SHP77 (cell line): ENCODE measurements around the gene PER3.

Source experiments
- DNase-seq, 2 experiments: peaks; one replicate each; lab custom pipeline; 2025; lab: John Stamatoyannopoulos, UW

Gene PER3

DNA sequence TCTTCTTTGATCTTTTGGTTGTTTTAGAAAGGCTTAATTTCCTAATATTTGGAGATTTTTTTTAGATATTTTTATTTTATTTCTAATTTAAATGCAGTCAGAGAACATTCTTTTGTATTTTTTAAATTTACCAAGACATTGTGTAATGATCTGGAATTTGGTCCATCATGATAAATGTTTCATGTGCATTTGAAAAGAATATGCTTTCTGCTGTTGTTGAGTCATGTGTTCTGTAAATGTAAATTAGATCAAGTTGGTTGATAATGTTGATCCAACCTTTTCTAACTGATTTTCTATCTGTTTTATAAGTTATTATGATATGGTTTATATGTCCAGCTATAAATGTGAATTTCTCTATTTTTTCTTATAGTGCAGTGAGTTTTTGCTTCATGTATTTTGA is 48.9 kb downstream of the PER3 start:
- no peak for DNase-seq

DNA sequence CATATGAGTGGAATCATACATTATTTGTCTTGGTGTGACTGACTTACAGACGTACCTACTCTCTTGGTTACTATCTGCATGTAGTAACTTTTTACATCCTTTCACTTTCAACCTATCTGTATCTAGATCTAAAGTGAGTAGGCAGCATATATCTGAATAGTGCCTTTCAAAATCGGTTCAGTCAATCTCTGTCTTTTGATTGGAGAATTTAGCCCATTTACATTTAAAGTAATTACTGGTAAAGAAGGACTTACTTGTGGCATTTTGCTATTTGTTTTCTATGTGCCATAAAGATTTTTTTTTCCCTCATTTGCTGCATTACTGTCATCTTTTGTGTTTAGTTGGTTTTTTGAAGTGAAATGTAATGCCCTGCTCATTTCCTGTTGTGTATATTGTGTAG is 54.6 kb downstream of the PER3 start:
- no peak for DNase-seq

DNA sequence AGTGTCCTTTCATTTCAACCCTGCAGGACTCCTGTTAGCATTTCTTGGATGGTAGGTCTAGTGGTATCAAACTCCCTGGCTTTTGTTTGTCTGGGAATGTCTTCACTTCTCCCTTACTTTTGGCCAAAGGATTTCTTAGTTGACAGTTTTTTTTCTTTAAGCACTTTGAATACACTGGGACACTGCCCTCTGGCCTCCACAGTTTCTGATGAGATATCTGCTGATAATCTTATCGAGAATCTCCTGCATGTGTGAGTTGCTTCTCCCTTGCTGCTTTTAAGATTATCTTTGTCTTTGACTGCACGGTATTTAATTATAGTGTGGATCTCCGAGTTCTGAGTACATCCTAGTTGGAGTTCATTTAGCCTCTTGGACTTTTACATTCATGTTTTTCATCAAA is 55.4 kb downstream of the PER3 start:
- DNase-seq: no peak

DNA sequence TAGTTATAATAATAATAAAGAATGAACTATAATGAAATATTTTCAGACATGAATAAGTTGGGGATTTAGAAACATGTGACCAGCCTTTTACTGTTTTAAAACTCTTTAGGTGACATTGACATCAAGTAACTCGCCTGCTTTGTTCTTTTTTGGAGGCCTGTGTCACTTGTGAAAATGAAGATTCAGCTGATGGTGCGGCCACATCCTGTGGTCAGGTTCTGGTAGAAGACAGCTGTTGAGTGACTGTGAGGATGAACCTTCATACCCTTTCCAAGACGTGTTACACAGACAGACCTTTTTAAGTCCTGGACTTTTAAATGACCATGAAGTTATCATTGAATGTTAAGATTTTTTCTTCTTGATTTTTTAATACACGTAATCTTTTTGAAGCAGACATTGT is 58.4 kb downstream of the PER3 start:
- DNase-seq: no peak

DNA sequence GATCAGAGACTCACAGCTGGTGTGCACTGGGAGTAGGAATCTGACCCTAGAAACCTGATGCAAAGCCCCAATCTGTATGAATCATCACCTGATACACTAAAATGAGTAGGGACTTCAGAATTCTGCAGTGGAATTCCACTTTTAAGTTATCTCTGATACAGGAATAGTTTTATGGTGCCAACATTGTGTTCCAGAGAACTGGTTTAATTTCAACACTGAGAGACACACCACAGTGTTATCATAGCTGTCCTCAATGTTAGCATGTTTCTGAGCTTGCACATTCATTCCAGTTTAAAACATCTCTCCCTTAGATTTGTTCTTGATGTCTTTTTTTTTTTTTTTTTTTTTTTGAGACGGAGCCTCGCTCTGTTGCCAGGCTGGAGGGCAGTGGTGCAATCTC is 61.7 kb downstream of the PER3 start:
- no peak for DNase-seq

DNA sequence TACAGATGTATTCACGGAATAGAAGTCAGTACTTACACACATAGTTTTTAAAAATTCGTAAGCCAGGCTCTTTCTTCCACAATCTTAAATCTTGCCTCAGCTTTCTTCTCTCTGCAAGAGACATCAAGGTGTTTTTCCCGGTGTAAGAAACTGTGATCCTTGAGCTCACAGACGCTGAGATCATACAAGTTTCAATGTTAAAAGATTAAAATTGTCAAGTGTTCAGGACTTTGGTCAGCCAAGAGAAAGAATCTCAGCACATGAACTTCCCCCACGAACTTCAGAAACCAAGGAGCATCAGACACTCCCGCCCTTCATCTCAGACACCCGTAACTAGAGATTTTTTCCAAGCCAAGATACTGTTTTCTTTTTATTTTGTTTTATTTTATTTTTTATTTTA is 62.6 kb downstream of the PER3 start:
- no peak for DNase-seq

DNA sequence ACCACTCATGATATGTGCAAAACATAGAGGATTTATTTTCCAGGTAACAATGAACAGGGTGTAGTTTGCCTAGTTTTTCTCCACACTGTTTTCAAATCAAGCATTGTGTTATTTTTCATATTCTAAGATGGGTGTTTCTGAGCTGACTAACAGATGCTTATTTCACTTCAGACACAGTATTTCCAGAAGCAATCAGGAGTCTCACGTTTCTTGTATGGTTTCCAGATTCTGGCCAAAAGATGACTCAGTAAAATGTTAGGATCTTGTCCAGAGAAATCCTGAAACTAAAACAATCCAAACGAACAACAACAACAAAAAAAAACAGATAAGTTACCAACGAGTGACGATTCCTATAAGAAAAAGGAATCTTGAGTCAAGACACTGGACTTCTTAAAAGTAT is 63.5 kb downstream of the PER3 start:
- DNase-seq: no peak

DNA sequence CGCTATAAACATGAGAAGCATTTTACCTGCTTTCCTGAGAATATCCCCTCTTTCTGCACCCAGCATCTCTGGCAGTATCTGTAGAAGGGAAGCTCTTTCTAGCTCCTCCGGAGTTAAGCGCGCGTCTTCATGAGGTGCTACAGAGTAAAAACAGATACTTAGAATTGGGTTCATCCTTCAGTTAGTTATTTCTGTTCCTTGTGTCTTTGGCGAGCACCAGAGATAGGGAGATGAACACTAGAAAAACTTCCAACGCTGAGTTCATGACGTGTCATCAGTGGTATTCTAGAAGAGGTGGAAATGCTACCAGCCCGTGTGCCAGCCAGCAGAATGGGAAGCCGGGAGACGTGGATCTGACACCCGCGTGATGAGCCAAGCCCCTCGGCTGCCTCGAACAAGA is 66.7 kb downstream of the PER3 start:
- no peak for DNase-seq

DNA sequence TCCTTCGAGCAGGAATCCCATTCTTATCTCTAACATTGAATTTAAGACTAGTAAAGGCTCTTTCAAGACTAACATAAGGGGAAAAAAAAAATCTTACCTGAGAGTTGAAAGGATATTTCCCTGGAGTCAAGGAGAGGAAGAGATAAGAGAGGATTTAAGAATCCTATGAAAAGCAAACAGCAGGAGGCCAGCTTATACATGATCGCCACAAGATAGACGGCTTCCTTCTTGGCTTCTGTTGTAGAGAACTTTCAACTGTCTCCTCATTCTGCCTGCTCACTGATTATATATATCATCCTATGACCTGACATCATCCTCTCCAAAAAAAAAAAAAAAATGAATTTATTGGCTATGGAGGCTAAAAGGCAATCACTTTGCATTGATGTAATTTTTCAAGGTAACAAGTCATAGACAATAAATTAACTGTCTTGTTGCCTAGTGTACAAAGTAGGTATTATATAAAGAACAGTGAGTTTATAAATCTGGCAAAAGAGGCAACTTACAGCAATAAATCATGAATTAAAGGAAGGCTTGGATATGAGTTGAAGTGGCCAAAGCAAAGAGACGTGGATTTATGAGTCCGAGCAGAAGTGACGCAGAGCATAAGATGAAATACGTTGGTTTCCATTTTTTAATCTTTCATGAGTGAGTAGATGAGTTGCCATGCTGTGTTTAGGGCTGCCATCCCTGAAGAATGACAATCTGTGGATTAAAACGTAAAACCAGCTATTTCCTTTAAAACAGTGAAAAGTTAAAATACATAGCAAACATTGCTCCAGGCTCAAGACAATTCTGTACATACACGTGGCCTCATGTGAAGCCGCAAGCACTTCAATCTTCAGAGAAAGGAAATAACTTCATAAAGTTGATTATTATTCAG is 69.0 kb downstream of the PER3 start, which contains the start of gene UTS2:
Gene UTS2 (minus strand): TSS at position 262 of the 880 bp plus-strand sequence. CDS start 62 bp downstream, at position 200.
- DNase-seq: no peak

DNA sequence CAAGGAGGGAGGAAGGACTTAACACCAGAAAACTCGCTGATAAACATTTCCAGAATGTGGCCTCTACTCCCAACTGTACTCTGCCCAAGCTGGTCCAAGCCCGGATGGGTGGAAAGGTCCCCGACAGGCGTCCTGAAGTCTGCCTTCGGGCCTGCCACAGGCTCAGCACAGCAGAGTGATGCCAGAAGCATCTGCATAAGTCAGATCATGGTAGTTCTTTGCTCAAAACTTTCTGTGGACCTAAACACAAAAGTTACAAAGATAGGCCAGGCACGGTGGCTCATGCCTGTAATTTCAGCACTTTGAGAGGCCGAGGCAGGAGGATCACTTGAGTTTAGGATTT is 69.6 kb downstream of the PER3 start:
- DNase-seq: no peak

DNA sequence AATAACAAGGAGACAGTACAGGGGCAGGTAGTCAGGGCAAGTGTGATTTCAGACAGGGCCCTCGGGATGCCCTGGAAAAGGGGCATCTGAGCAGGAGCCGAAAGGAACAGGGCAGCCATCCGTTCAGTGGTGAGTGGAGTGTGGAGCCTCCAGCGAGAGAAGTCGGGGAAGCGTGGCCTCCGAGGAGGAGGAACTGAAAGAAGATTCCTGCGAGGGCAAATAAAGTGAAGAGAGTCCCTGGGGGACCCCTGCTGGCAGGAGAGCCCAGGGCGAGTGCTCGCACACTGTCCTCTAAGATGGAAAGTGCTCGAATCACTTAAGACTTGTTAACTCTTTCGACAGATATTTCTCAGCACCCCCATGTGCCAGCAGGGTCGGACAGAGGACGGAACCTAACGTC is 72.3 kb downstream of the PER3 start:
- no peak for DNase-seq

DNA sequence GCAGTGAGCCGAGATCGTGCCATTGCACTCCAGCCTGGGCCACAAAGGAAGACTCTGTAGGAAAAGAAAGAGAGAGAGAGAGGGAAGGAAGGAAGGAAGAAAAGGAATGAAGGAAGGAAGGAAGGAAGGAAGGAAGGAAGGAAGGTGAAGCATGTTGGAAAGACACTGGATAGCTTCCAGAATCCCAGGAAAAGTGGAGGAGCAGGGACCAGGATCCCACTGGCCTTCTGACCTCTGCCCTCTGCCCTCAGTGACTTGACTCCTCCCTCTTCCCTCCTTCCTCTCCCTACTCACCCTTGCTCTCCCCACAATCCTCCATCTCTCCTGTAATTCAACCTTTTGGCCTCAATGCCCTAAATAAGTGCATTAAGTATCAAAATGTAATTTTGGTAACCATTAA is 72.9 kb downstream of the PER3 start:
- DNase-seq: no peak

DNA sequence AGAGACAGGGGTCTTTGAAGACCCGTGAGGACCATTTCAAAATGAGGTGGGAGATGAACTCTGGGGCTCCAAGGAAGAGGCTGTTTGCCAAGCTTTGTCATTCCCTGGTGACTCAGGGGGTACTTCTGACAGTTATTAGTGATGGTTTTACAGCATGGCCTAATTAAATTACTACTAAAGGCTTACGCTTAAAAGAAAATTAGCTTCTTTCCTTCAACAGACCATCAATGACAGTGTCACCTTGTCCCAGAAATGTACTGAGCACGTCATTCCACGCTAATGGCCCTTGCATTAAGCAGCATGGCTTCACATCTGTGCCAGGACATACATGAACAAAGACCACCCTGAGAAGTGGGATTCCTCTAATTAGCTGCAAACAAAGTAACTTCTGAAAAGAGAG is 73.9 kb downstream of the PER3 start:
- no peak for DNase-seq

DNA sequence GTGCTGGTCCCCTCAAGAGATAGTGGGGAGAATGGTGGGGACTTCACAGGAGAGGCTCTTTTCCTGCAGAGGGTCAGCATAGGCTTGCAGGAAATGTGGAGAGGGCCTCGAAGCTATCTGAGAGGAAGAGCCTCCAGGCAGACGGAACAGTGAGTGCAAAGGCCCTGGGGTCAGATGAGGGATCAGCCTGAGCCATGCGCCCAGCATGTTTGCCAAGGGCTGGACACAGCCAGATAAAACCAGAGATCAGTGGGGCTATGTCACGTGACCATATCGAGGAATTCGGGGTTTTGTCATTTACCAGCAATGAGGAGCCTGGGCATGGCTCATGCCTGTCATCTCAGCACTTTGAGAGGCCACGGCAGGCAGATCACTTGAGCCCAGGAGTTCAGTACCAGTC is 75.3 kb downstream of the PER3 start:
- no peak for DNase-seq

DNA sequence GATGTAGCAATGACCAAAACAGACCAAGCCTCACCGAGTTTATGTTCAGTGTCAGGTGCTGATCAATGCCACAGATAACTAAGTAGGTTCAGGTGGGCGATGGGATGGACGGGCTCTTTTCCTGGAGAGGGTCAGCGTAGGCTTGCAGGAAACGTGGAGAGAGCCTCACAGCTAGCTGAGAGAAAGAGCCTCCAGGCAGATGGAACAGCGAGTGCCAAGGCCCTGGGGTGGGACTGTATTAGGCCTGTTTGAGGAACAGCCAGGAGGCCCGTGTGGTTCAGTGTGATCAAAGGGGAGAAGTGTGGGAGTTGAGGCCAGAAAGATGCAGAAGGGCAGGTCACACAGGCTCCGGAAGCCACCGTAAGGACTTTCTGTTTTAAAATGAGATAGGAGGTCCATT is 76.0 kb downstream of the PER3 start:
- no peak for DNase-seq

DNA sequence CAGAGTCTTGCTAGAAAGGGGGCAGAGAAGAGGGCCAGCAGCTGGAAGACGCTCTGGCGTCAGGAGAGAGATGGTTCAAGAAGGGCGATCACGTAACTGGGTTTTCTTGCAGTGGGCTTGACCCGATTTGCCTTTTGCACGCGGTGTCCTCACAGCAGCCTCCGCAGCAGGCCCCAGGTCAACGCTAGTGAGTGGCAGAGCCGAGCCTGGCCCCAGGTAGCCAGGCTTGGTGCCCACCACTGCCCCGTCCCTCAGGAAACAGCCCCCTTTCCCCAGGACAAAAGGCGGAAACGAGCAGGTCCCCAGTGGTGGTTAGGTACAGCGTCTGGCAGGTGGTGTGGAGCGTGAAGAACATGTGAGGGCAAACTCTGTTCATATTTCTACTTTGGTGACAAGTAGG is 77.4 kb downstream of the PER3 start:
- no peak for DNase-seq

DNA sequence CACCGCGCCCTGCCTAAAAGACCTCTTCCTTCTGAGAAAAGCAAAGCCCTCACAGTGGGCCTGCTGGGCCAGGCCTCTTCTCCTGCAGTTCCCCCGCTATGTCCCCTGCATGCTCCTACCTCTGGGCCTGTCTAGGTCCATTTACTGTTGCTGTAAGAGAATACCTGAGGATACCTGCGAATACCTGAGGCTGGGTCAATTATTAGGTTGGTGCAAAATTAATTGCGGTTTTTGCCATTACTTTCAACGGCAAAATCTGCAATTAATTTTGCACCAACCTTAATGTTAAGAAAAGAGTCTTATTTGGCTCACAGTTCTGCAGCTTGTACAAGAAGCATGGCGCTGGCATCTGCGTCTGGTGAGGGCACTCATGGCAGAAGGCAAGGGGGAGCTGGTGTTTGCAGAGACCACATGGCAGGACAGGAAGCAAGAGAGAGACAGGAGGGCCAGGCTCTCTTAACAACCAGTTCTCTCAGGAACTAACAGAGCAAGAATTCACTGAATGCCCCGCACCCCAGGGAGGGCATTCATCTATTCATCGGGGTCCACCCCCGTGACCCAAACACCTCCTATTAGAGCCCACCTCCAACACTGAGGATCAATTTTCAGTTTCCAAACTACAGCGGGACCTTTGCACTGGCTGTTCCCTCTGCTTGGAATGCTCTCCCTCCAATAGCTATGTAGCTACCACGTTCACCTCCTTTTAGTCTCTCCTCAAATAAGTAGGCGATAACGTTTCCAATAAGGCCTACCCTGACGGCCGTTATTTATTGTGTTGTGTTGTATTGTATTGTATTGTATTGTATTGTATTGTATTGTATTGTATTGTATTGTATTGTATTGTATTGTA is 78.3 kb downstream of the PER3 start:
- DNase-seq: no peak

DNA sequence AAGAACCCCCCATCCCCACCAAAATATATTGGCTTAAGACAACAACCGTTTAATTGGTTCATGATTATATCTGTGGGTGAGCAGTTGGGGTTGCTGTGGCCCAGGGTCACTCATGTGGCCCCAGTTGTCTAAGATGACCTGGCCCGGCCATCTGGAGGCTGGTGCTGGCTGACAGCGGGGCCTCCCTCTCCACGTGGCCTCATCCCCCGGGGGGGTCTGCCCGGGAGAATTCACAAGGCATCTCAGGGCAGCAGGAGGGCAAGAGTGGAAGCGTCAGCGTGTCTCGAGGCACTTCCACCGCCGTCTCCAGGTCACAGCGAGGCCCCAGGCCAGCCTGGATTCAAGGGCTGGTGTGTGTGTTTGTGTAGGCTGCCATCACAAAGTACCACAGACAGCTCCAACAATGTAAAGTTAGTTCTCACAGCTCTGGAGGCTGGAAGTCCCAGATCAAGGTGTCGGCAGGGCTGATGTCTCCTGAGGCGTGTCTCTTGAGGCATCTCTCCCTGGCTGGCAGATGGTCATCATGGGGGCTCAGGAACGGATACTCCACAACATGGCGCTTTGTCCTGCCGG is 79.8 kb downstream of the PER3 start:
- no peak for DNase-seq

DNA sequence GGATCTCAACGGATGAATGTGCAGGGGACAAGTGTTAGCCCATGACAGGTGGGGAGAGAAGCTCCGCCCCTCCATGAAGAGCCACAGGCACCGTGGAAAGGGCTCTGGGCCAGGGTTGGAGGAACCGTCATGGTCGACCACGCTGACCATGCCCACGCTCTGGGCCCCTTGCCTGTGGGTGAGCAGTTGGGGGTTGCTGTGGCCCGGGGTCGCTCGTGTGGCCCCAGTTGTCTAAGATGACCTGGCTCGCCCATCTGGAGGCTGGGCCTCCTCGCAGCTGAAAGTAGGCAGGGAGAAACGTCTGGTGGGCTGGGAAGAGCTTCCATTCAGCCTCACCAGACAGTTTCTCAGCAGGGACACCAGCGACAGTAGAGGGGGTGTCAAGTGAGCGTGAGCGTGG is 81.9 kb downstream of the PER3 start:
- no peak for DNase-seq

DNA sequence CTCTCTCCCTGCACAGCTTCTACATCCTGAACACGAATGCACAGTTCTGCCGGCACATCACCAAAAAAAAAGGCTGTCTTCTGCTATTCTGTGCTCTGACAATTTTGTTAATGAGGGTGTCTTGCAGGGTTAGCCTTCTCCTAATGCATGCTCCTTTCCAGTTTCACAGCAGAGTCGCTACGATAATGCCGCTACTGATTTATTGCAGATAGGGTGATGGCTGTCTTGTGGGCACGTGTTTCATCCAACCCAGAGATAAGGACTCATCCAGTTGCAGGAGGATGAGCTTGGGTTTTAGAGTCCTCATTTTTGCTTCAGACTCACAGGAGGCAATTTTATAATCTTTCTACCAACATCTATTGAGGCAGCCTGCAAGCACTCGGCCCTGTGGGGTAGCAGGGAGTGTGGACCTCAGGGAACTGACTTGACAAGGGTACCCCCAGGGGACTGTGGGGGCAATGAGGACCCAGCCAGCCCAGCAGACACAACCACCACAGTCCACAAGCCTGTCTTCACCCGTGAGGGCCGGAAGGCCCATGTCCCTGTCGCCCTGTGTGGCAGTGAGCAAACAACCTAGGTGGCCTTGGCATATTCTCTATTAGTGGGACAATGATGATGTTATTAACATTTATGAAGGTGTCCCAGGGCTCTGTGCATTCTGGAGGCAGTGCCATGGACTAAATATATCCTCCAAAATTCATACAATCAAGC is 84.1 kb downstream of the PER3 start:
- DNase-seq: no peak

DNA sequence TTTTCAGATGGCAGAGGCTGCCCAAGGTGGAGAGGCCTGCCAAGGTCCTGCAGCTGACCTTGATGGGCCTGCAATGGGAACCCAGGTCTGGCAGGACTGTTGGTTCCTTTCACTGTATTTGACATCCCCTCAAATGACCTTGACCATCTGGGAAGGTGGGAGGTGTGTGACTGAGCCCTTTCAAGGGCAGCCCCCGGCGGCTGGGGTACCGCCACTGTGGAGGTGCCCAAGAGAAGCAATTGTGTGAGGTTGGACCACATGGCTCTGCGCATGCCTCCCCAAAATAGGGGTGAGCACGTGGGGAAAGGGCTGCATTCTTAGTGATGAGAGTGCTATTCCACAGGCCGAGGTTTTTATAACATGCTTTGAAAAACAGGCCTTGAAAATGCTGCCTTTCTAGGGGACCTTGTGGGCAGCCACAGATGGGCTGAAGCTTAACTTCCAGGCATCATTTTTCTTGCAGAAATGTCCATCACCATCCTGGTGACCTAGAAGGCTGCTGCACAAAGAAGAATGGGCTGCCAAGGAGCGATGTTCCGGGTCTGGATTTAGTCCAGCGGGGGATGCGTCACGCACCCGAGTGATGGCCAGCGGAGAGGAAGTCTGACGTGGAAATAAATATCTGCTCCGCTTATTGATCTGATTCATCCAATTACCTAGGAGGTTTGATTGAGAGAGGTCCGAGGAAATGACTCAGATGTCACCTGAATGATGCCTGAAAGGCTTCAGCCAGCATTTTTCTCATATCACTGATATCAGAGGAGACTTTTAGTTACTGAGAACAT is 85.2 kb downstream of the PER3 start:
- DNase-seq: no peak

DNA sequence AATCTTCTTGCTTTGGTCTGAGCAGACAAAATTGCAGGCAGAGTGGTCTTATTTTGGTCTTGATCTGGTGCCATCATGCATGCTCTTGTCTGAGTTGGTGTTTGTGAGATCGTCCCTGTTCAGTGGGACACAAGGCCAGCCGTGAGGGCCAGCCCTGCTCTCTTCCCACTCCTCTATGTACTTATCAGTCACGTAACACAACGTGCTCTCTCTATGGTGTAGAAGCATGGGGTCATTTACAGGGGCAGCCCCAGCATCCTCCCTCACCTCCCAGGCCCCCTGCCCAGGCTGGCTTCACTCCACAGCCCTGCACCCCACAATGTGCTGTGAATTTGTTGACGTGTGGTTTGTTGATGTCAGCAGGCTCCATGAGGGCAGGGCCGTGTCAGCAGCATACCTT is 87.0 kb downstream of the PER3 start:
- no peak for DNase-seq
